Vein endothelial cell (primary cell): ENCODE measurements around the gene SETMAR. TPM values are rescaled to one million over a fixed set of nuclear protein-coding genes. Genes with fewer than 3 reads are reported as not detected.

Experiments used
- total RNA-seq: library from RNA; depleted of rRNA; stranded (reverse); fragments of >200 nt; gene quantifications from 2 replicates; pipeline ENCODE4 v1.2.3, GENCODE V29; 2012

The SETMAR gene
- 12.6 and 13.4 TPM in 2 replicates for total RNA-seq

DNA sequence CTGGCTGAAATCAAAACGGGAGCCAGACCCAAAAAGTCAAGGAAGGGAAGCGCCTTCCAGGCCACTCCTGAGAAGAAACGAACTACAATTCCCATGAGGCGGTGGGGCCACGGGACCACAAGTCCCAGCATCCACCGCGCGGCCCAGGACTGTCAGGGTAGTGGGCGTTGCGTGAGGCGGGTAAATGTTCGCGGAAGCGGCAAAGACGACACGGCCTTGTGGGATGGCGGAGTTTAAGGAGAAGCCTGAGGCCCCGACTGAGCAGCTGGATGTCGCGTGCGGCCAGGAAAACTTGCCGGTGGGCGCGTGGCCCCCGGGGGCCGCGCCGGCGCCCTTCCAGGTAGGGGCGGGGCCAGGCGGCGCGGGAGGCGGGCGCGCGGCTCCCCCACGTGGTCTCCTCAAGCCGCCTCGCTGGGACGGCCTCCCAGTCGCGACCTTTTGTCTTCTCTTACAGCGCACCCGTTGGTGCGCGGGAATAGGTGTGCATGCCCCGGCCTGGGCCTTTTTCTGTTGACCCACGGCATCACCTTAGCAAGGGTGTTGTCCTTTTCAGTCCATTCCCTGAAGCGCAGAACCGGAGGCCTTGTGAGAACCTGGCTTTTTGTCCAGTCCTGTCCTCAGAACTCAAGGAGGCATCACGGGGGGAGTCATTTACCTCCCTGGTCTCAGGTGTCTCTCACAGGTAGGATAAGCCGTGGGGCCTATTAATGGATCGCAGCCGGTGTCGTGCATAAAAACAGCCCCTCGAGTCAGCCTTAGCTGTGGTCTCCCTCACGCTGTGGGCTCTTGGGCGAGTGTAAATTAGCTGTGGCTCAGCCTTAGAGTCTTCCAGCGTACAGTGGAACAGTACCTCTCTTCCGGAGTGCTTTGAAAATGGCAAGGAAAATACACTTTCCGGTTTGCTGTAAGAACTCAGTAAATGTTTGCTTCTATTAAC lies at the start of gene SETMAR:
Gene SETMAR (plus strand): TSS at position 183 of the 937 bp plus-strand sequence. CDS start 2 bp downstream, at position 185.

Other genes with a start within 250 kb of the SETMAR start
- gene SUMF1, start 163.9 kb downstream of the SETMAR start, total RNA-seq = 57.6 and 99.6 TPM in 2 replicates
- 22.5 and 24.2 TPM in 2 replicates for gene ITPR1, start 190.0 kb downstream of the SETMAR start, total RNA-seq